Calu3 (cell line): ENCODE measurements around the gene IFNGR2. TPM values are rescaled to one million over a fixed set of nuclear protein-coding genes. Genes with fewer than 3 reads are reported as not detected.

Experiments
- BruUV-seq: library from RNA; stranded (reverse); fragments of 400-500 nt; replicated peaks from 2 replicates; lab custom pipeline; 2021; lab: Mats Ljungman, UMichigan
- CTCF ChIA-PET: fragments of 300-600 bp; sonication (Branson Sonifier 250); formaldehyde crosslinking; loops from one replicate; lab custom pipeline; 2022; ENCODE audit warnings: antibody characterized with exemption; lab: Charles Lee
- DNase-seq: peaks from one replicate; pipeline ENCODE4 v3.0.0; 2022
- H3K27ac Mint-ChIP-seq: one replicate; pipeline ENCODE4 v1.8.0; 2022; ENCODE audit warnings: mixed read lengths; ENCODE audit not compliant: unreplicated experiment
- H3K27me3 Mint-ChIP-seq: one replicate; pipeline ENCODE4 v1.8.0; 2022; ENCODE audit warnings: mixed read lengths; ENCODE audit not compliant: unreplicated experiment
- H3K36me3 Mint-ChIP-seq: one replicate; pipeline ENCODE4 v1.8.0; 2022; ENCODE audit warnings: mild to moderate bottlenecking, moderate library complexity, mixed read lengths; ENCODE audit not compliant: insufficient read depth, unreplicated experiment
- H3K4me1 Mint-ChIP-seq: one replicate; pipeline ENCODE4 v1.8.0; 2022; ENCODE audit warnings: mild to moderate bottlenecking, low read depth, mixed read lengths; ENCODE audit not compliant: unreplicated experiment
- H3K4me3 Mint-ChIP-seq: one replicate; pipeline ENCODE4 v1.8.0; 2022; ENCODE audit warnings: mild to moderate bottlenecking, low read depth, moderate library complexity, mixed read lengths; ENCODE audit not compliant: unreplicated experiment
- H3K9me3 Mint-ChIP-seq: one replicate; pipeline ENCODE4 v1.8.0; 2022; ENCODE audit warnings: low read depth, mixed read lengths; ENCODE audit not compliant: unreplicated experiment
- intact Hi-C: fragments of 100-400 bp; cut with micrococcal nuclease; formaldehyde crosslinking; loops from one replicate; pipeline ENCODE4 v1.10.0; 2022; ENCODE audit not compliant: unreplicated experiment
- total RNA-seq: library from RNA; stranded (reverse); gene quantifications from 2 replicates; pipeline ENCODE4 v1.2.3, GENCODE V29; 2022
- TF ChIP-seq, protein P1 (sequence below): fragments of 200-600 bp; IDR thresholded peaks from one replicate; pipeline ENCODE4 v1.8.0; 2022; ENCODE audit warnings: antibody characterized with exemption; ENCODE audit not compliant: unreplicated experiment

IFNGR2 gene
- total RNA-seq, 1 experiment from 2014 or later: 59.8 TPM

DNA sequence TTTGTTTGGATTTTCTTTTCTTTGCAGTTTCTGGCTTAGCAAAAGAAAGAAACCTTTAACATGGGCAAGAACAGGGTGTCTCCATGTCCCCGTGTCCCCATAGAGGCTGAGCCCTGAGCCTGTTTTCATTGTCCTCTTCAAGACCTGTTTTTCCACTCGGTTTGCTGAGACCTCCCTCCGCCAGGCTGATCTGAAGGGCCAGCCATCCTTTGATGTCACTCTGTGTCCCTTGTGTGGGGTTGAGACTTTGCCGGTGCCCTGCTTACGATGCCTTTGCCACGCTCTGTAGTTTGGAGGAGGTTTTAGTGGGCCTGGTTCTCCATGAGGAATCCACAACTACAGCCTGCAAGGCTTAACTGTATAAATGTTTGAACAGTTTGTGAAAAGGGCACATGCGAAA lies 23.8 kb downstream of the IFNGR2 start:
- TF ChIP-seq, protein P1, sequence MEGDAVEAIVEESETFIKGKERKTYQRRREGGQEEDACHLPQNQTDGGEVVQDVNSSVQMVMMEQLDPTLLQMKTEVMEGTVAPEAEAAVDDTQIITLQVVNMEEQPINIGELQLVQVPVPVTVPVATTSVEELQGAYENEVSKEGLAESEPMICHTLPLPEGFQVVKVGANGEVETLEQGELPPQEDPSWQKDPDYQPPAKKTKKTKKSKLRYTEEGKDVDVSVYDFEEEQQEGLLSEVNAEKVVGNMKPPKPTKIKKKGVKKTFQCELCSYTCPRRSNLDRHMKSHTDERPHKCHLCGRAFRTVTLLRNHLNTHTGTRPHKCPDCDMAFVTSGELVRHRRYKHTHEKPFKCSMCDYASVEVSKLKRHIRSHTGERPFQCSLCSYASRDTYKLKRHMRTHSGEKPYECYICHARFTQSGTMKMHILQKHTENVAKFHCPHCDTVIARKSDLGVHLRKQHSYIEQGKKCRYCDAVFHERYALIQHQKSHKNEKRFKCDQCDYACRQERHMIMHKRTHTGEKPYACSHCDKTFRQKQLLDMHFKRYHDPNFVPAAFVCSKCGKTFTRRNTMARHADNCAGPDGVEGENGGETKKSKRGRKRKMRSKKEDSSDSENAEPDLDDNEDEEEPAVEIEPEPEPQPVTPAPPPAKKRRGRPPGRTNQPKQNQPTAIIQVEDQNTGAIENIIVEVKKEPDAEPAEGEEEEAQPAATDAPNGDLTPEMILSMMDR: no peak
- Mint-ChIP-seq H3K9me3 (no peaks in the 10 kb centered on the region), H3K27me3 (no peaks in the 10 kb centered on the region), H3K4me3 (no peak overlapping the region), H3K4me1 (no peaks in the 10 kb centered on the region), H3K27ac (no peak overlapping the region), H3K36me3 (peaks cover 55% of the 10 kb centered on the region)
- intact Hi-C loops: no loop called here
- CTCF ChIA-PET: interaction anchor here (0.7 to 1.6 kb wide), 2 partner anchors 64 to 66 kb away, joined by 5 to 9 read pairs; no protein-coding TSS in a partner anchor
- DNase-seq: no peak
- BruUV-seq: no TSS peak

DNA sequence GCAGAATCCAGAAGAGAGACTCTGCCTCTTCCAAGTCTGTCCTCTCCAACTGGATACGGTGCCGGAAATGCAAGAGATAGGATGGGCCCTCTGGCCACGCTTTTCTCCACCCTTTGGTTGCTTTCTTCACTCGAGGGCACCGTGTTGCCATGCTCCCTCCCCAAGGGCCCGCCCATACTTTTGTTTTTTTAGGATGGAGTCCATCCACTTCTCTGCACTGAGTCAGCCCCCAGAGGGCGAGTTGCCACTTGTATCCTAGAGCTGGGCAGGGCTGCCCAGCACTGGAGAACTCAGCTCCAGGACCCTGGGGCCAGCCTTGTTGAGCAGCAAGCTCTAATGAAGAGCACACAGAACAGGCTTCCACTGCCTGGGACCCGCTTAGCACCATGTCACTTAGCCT lies 25.5 kb downstream of the IFNGR2 start:
- Mint-ChIP-seq H3K27me3 (no peaks in the 10 kb centered on the region), H3K4me1 (peaks cover 8% of the 10 kb centered on the region), H3K27ac (no peak overlapping the region), H3K4me3 (no peak overlapping the region), H3K36me3 (peaks cover 57% of the 10 kb centered on the region), H3K9me3 (no peaks in the 10 kb centered on the region)
- intact Hi-C loops: no loop called here
- DNase-seq: no peak
- TF ChIP-seq, protein P1: no peak
- BruUV-seq: no TSS peak
- CTCF ChIA-PET: interaction anchor here (1.6 kb wide), 1 partner anchor 67 kb away, joined by 9 read pairs; no protein-coding TSS in a partner anchor

GRCh38 chr21:33430858-33431257 lies 27.6 kb downstream of the IFNGR2 start:
- no peaks in the 10 kb centered on the region for H3K27me3 Mint-ChIP-seq
- H3K27ac Mint-ChIP-seq: no peak overlapping the region
- DNase-seq: no peak
- CTCF ChIA-PET: no interaction called here
- H3K4me3 Mint-ChIP-seq: no peak overlapping the region
- peaks cover 63% of the 10 kb centered on the region for H3K36me3 Mint-ChIP-seq
- intact Hi-C loops: no loop called here
- no TSS peak for BruUV-seq
- TF ChIP-seq, protein P1: no peak
- H3K9me3 Mint-ChIP-seq: no peaks in the 10 kb centered on the region
- H3K4me1 Mint-ChIP-seq: peaks cover 18% of the 10 kb centered on the region

GRCh38 chr21:33432496-33432895 lies 29.3 kb downstream of the IFNGR2 start:
- TF ChIP-seq, protein P1: no peak
- Mint-ChIP-seq H3K4me3 (no peak overlapping the region), H3K4me1 (peaks cover 18% of the 10 kb centered on the region), H3K27ac (no peak overlapping the region), H3K36me3 (peaks cover 57% of the 10 kb centered on the region), H3K9me3 (no peaks in the 10 kb centered on the region), H3K27me3 (no peaks in the 10 kb centered on the region)
- intact Hi-C loops: no loop called here
- no TSS peak for BruUV-seq
- CTCF ChIA-PET: no interaction called here
- DNase-seq: no peak
